ENCODE measurements around the gene CKS2.
A peak's percentile ranks its signal among the peaks of the same experiment; 100 is the strongest.
"Not testable (repeated sequence)": the region's sequence is repeated elsewhere in the genome, so short reads cannot be mapped to it uniquely, and the experiment has no call there.

Gene CKS2

DNA sequence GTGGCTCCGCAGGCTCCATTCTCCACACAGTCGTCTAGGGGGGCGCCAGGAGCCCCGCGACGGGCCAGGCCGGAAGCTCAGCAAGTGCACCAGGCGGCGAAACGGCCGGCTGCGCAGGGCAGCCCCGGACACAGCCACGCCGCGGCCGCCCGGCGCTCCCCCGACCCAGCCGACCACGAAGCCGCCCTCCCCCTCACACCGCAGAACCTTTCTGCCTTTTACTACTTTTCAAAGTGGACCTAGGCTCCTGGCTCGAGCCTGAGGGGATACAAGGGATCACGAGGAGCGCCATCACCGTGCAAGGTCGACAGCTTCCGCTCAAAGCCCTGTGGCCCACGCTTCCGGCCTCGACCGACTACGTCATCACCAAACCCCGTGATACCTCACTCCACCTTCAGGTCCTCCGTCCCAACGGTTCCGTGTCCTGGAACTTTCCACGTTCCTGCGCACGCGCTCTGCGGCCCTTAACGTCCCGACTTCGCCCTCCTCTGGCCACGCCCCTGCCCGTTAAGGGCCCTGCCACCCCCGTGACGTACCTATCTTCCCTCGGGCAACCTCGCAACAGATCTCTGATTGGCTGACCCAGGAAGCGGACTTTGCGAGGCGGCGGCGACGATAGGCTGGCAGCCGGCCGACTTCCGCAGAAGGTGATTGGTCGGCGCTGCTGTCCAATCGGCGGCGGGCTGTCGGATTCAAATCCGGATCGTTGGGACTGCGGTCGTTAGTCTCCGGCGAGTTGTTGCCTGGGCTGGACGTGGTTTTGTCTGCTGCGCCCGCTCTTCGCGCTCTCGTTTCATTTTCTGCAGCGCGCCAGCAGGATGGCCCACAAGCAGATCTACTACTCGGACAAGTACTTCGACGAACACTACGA lies at the start of gene CKS2:
TSS of gene CKS2 (plus strand) at position 721 of the 871 bp plus-strand sequence. CDS start at position 819, 98 bp downstream.
- H3K4me3 Mint-ChIP-seq: peak within 1 kb of the TSS; percentile 93 to 99 (median 97)
- no peaks in the 10 kb centered on the region for H3K27me3 Mint-ChIP-seq (ENCODE audit: low read depth)
- TF ChIP-seq, protein P1, sequence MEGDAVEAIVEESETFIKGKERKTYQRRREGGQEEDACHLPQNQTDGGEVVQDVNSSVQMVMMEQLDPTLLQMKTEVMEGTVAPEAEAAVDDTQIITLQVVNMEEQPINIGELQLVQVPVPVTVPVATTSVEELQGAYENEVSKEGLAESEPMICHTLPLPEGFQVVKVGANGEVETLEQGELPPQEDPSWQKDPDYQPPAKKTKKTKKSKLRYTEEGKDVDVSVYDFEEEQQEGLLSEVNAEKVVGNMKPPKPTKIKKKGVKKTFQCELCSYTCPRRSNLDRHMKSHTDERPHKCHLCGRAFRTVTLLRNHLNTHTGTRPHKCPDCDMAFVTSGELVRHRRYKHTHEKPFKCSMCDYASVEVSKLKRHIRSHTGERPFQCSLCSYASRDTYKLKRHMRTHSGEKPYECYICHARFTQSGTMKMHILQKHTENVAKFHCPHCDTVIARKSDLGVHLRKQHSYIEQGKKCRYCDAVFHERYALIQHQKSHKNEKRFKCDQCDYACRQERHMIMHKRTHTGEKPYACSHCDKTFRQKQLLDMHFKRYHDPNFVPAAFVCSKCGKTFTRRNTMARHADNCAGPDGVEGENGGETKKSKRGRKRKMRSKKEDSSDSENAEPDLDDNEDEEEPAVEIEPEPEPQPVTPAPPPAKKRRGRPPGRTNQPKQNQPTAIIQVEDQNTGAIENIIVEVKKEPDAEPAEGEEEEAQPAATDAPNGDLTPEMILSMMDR (IDR thresholded peaks at IDR 0.05; ENCODE audit: unreplicated experiment in 3 of 3): no peak
- H3K9me3 Mint-ChIP-seq: no peaks in the 10 kb centered on the region
- peaks cover 33% of the 10 kb centered on the region for H3K4me1 Mint-ChIP-seq
- H3K36me3 Mint-ChIP-seq (ENCODE audit: low read depth): peaks cover 12% of the 10 kb centered on the region
- peak within 1 kb of the TSS; percentile 98 to 100 (median 99) for H3K27ac Mint-ChIP-seq

DNA sequence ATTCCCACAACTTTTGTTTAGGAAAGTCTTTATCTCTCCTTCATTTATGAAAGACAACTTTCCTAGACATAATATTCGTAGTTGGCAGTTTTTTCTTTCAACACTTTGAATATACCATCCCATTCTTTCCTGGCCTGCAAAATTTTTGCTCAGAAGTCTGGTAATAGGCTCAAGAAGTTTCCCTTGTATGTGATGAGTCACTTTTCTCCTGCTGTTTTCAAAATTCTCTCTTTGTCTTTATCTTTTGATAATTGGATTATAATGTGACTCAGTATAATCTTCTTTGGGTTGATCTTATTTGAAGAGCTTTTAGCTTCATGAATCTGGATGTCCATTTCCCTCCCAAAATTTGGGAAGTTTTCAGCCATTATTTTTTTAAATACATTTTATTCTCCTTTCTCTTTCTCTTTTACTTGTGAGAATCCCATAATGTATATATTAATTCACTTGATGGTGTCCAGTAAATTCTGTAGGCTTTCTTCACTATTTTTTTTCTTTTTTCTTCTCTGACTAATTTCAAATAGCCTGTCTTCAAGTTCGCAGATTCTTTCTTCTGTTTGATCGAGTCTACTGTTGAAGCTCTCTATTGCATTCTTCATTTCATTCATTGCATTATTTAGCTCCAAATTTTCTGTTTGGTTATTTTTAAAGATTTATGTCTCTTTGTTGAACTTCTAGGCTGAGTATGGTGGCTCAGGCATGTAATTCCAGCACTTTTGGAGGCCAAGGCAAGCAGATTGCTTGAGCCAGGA lies 37.3 kb upstream of the CKS2 start:
- H3K4me1 Mint-ChIP-seq: no peaks in the 10 kb centered on the region
- H3K9me3 Mint-ChIP-seq: peaks cover 52% of the 10 kb centered on the region
- no peak overlapping the region for H3K4me3 Mint-ChIP-seq
- no peaks in the 10 kb centered on the region for H3K27me3 Mint-ChIP-seq (ENCODE audit: low read depth)
- H3K27ac Mint-ChIP-seq: no peak overlapping the region
- TF ChIP-seq, protein P1 (IDR thresholded peaks at IDR 0.05; ENCODE audit: unreplicated experiment in 3 of 3): no peak
- peaks cover 17% of the 10 kb centered on the region for H3K36me3 Mint-ChIP-seq (ENCODE audit: low read depth)

DNA sequence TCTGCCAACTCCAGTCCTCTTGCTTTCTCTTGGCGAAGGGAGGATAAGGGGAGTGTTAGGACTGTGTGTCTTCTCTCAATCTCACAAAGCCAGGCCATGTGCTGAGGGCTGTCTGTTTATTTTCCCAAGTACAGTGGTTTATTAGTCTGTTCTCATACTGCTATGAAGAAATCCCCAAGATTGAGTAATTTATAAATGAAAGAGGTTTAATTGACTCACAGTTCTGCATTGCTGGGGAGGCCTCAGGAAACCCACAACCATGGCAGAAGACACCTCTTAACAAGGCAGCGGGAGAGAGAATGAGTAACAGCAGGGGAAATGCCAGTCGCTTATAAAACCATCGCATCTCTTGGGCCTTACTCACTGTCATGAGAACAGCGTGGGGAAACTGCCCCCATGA lies 36.2 kb upstream of the CKS2 start:
- Mint-ChIP-seq H3K4me3 (no peak overlapping the region), H3K36me3 (ENCODE audit: low read depth) (peaks cover 17% of the 10 kb centered on the region), H3K27me3 (ENCODE audit: low read depth) (no peaks in the 10 kb centered on the region), H3K27ac (no peak overlapping the region), H3K4me1 (no peaks in the 10 kb centered on the region), H3K9me3 (peaks cover 48% of the 10 kb centered on the region)
- TF ChIP-seq, protein P1 (IDR thresholded peaks at IDR 0.05; ENCODE audit: unreplicated experiment in 3 of 3): no peak

DNA sequence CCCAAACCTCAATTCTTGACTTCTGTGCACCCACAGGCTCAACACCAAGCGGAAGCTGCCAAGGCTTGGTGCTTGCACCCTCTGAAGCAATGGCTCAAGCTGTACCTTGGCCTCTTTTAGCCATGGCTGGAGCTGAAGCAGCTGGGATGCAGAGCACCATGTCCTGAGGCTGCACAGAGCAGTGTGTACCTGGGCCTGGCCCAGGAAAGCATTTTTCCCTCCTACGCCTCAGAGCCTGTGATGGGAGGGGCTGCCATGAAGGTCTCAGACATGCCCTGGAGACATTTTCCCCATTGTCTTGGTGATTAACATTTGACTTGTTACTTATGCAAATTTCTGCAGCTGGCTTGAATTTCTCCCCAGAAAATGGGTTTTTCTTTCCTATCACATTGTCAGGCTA lies 35.0 kb upstream of the CKS2 start:
- H3K4me1 Mint-ChIP-seq; H3K4me3 Mint-ChIP-seq; H3K27me3 Mint-ChIP-seq (ENCODE audit: low read depth); H3K27ac Mint-ChIP-seq: not testable (repeated sequence)
- Mint-ChIP-seq H3K9me3 (peaks cover 41% of the 10 kb centered on the region), H3K36me3 (ENCODE audit: low read depth) (peaks cover 17% of the 10 kb centered on the region)

DNA sequence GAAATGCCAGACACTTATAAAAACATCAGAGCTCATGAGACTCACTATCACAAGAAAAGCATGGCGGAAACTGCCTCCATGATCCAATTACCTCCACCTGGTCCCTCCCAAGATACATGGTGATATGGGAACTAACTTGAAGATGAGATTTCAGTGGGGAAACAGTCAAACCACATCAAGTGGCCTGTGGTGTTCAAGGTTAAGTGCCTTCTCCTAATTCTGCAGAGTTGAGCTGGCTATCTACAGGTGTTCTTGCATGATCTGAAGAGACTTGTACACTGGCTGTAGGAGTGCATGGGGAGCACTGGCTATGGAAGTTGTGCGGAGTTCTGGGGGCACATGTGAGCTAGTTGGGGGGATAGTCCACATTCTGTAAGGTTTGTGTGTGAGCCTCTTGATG lies 34.0 kb upstream of the CKS2 start:
- no peaks in the 10 kb centered on the region for H3K4me1 Mint-ChIP-seq
- H3K27me3 Mint-ChIP-seq (ENCODE audit: low read depth): no peaks in the 10 kb centered on the region
- TF ChIP-seq, protein P1 (IDR thresholded peaks at IDR 0.05; ENCODE audit: unreplicated experiment in 3 of 3): no peak
- H3K36me3 Mint-ChIP-seq (ENCODE audit: low read depth): peaks cover 17% of the 10 kb centered on the region
- H3K9me3 Mint-ChIP-seq: peaks cover 36% of the 10 kb centered on the region
- H3K27ac Mint-ChIP-seq: no peak overlapping the region
- no peak overlapping the region for H3K4me3 Mint-ChIP-seq

DNA sequence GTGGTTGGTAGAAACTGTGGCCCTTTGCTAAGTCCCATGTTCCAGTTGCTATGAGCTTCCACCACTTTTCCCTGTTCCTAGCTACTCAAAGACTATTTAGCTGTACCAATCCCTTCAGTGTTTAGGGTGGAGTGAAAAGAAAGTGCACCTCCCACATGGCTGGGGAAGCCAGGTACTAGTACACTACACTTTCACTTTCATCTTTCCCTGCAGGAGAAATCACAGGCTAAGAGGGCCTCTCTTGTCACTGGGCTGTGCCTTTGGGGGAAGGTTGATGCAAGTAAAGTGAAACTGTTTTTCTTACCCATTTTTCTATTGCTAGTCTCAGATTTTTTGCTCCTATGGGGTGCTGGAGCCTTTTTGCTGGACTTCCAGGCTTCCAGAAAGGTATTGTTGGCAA lies 33.5 kb upstream of the CKS2 start:
- TF ChIP-seq, protein P1 (IDR thresholded peaks at IDR 0.05; ENCODE audit: unreplicated experiment in 3 of 3): no peak
- Mint-ChIP-seq H3K9me3 (peaks cover 36% of the 10 kb centered on the region), H3K27me3 (ENCODE audit: low read depth) (no peaks in the 10 kb centered on the region), H3K36me3 (ENCODE audit: low read depth) (peaks cover 17% of the 10 kb centered on the region), H3K4me3 (no peak overlapping the region), H3K27ac (no peak overlapping the region), H3K4me1 (no peaks in the 10 kb centered on the region)
